Left ventricle myocardium inferior (tissue), 1 donor: Measurements from ENCODE around the gene DSCAML1. TPM values are rescaled to one million over a fixed set of nuclear protein-coding genes. Genes with fewer than 3 reads are reported as not detected.

ENCODE experiments used
- DNase-seq: peaks from one replicate; pipeline ENCODE4 v3.0.0-alpha.2; 2020
- H3K27ac ChIP-seq: fragments of 200-600 bp; replicated peaks from 2 replicates; pipeline ENCODE4 v1.8.0; 2021
- H3K27me3 ChIP-seq: fragments of 200-600 bp; 2 replicates; pipeline ENCODE4 v1.8.0; 2021; ENCODE audit warnings: low read depth
- H3K36me3 ChIP-seq: fragments of 200-600 bp; 2 replicates; pipeline ENCODE4 v1.8.0; 2021
- H3K4me1 ChIP-seq: fragments of 200-600 bp; 2 replicates; pipeline ENCODE4 v1.8.0; 2021
- H3K4me3 ChIP-seq: fragments of 200-600 bp; 2 replicates; pipeline ENCODE4 v1.8.0; 2021; ENCODE audit warnings: mild to moderate bottlenecking, moderate library complexity
- H3K9me3 ChIP-seq: fragments of 200-600 bp; replicated peaks from 2 replicates; pipeline ENCODE4 v1.8.0; 2021
- intact Hi-C: fragments of 100-400 bp; cut with micrococcal nuclease; formaldehyde crosslinking; loops from one replicate; pipeline ENCODE4 v1.11.0; 2022
- total RNA-seq: library from RNA; stranded (reverse); fragmentation: NEBNext Ultra II Directional; extraction: Animal tissue kit (Norgen Biotek cat#: 25700); gene quantifications from one replicate; pipeline ENCODE4 v1.2.1, GENCODE V29; 2021
- TF ChIP-seq, protein P1 (sequence below): fragments of 200-600 bp; IDR thresholded peaks from 2 replicates; pipeline ENCODE4 v1.8.0; 2021; ENCODE audit warnings: antibody characterized with exemption, mild to moderate bottlenecking, borderline replicate concordance
- donor health status: DM: no; HTN: yes; CAD: no; lungs with severe emphysema.

Gene DSCAML1
- total RNA-seq, 1 donor from 2014 or later: 0.19 TPM

- intact Hi-C loops: no loop called here
- Histone ChIP-seq H3K27me3 (peaks cover 12% of the 10 kb centered on the region), H3K27ac (no peak overlapping the region), H3K36me3 (no peaks in the 10 kb centered on the region), H3K4me1 (no peaks in the 10 kb centered on the region), H3K9me3 (peaks cover 9% of the 10 kb centered on the region), H3K4me3 (no peak overlapping the region)
- DNase-seq: no peak
- TF ChIP-seq, protein P1, sequence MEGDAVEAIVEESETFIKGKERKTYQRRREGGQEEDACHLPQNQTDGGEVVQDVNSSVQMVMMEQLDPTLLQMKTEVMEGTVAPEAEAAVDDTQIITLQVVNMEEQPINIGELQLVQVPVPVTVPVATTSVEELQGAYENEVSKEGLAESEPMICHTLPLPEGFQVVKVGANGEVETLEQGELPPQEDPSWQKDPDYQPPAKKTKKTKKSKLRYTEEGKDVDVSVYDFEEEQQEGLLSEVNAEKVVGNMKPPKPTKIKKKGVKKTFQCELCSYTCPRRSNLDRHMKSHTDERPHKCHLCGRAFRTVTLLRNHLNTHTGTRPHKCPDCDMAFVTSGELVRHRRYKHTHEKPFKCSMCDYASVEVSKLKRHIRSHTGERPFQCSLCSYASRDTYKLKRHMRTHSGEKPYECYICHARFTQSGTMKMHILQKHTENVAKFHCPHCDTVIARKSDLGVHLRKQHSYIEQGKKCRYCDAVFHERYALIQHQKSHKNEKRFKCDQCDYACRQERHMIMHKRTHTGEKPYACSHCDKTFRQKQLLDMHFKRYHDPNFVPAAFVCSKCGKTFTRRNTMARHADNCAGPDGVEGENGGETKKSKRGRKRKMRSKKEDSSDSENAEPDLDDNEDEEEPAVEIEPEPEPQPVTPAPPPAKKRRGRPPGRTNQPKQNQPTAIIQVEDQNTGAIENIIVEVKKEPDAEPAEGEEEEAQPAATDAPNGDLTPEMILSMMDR: no peak
Measured at GRCh38 chr11:117743121-117743815, 53.7 kb downstream of the DSCAML1 start.

- H3K4me1 ChIP-seq: no peaks in the 10 kb centered on the region
- TF ChIP-seq, protein P1: no peak
- intact Hi-C loops: no loop called here
- no peak overlapping the region for H3K4me3 ChIP-seq
- peaks cover 9% of the 10 kb centered on the region for H3K9me3 ChIP-seq
- no peak for DNase-seq
- H3K27me3 ChIP-seq: peaks cover 12% of the 10 kb centered on the region
- H3K27ac ChIP-seq: no peak overlapping the region
- no peaks in the 10 kb centered on the region for H3K36me3 ChIP-seq
Measured at GRCh38 chr11:117738246-117738957, 58.6 kb downstream of the DSCAML1 start.

DNA sequence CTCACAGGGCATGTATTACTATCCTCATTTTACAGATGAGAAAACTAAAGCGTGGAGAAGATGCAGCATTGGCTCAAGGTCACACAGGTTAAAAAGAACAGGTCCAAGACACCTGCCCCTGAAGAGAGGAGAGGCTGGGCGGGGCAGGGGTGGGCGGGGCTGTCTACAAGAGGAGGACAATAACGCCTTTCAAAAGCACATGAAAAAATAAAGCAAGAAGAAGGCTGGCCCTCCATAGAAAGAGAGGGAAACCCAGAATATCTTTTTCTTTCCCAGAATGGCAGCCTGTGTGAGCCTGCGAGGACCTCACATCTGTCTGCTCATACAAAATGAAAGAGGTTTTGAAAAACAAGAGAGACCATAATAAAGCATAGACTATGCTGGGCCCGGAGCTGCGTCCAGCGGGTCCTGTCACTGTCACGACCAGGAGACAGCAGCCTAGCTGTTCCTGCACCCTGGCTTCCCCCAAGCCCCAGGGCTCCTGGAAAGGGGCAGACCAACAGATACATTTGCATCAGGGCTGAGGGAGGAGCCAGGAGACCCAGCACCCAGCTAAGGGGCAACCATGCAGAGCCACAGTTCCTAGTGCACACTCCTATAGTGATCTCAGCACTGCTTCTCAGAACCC, 61.6 kb downstream of the DSCAML1 start:
- Histone ChIP-seq H3K4me1 (no peaks in the 10 kb centered on the region), H3K4me3 (no peak overlapping the region), H3K9me3 (no peaks in the 10 kb centered on the region), H3K27ac (no peak overlapping the region), H3K27me3 (peaks cover 4% of the 10 kb centered on the region), H3K36me3 (no peaks in the 10 kb centered on the region)
- no peak for DNase-seq
- TF ChIP-seq, protein P1: no peak
- intact Hi-C loops: no loop called here

- Histone ChIP-seq H3K4me1 (no peaks in the 10 kb centered on the region), H3K4me3 (no peak overlapping the region), H3K27ac (no peak overlapping the region), H3K36me3 (no peaks in the 10 kb centered on the region), H3K9me3 (no peaks in the 10 kb centered on the region), H3K27me3 (no peaks in the 10 kb centered on the region)
- TF ChIP-seq, protein P1: no peak
- intact Hi-C loops: no loop called here
- no peak for DNase-seq
Measured at GRCh38 chr11:117734601-117735024, 62.4 kb downstream of the DSCAML1 start.

- Histone ChIP-seq H3K27me3 (no peaks in the 10 kb centered on the region), H3K4me1 (no peaks in the 10 kb centered on the region), H3K9me3 (no peaks in the 10 kb centered on the region), H3K4me3 (no peak overlapping the region), H3K27ac (no peak overlapping the region), H3K36me3 (no peaks in the 10 kb centered on the region)
- TF ChIP-seq, protein P1: no peak
- intact Hi-C loops: no loop called here
- DNase-seq: no peak
Measured at GRCh38 chr11:117733316-117733715, 63.7 kb downstream of the DSCAML1 start.
